GM18505 (cell line): ENCODE results near the gene HIGD1A.

Experiments used
- ATAC-seq: cut with Tn5 transposase; IDR thresholded peaks from one replicate; pipeline ENCODE4 v1.9.1; 2021; ENCODE audit not compliant: unreplicated experiment
- POLR2A ChIP-seq: IDR thresholded peaks from 4 replicates; pipeline ENCODE4 v1.6.1; 2011; ENCODE audit warnings: borderline replicate concordance; ENCODE audit not compliant: insufficient read depth, insufficient read length; ENCODE audit errors: extremely low read depth

The HIGD1A gene

GRCh38 chr3:42804106-42804830 is at the start of gene HIGD1A:
TSS of gene HIGD1A (minus strand) at chr3:42804490. CDS start at chr3:42794253, 10,237 bp downstream.
- ATAC-seq, result peak; percentile 99
- TF ChIP-seq POLR2A, result peak; percentile 89

- no peak for ATAC-seq
- TF ChIP-seq POLR2A, result no peak
Measured at GRCh38 chr3:42853739-42854302, 49.5 kb upstream of the HIGD1A start.

- no peak for ATAC-seq
- TF ChIP-seq POLR2A, result no peak
Measured at GRCh38 chr3:42853056-42853455, 48.8 kb upstream of the HIGD1A start.

GRCh38 chr3:42852441-42852840 is 48.2 kb upstream of the HIGD1A start:
- ATAC-seq, result no peak
- no peak for TF ChIP-seq POLR2A

- no peak for TF ChIP-seq POLR2A
- no peak for ATAC-seq
Measured at GRCh38 chr3:42851228-42851834, 47.0 kb upstream of the HIGD1A start.

- no peak for ATAC-seq
- no peak for TF ChIP-seq POLR2A
Measured at GRCh38 chr3:42850263-42850662, 46.0 kb upstream of the HIGD1A start.

GRCh38 chr3:42849017-42849416 is 44.7 kb upstream of the HIGD1A start:
- no peak for ATAC-seq
- no peak for TF ChIP-seq POLR2A

GRCh38 chr3:42847731-42848130 is 43.4 kb upstream of the HIGD1A start:
- no peak for TF ChIP-seq POLR2A
- no peak for ATAC-seq

GRCh38 chr3:42846685-42847522 is 42.6 kb upstream of the HIGD1A start:
- ATAC-seq, result peak; percentile 69
- no peak for TF ChIP-seq POLR2A

GRCh38 chr3:42844815-42845214 is 40.5 kb upstream of the HIGD1A start:
- no peak for ATAC-seq
- TF ChIP-seq POLR2A, result no peak

- TF ChIP-seq POLR2A, result no peak
- no peak for ATAC-seq
Measured at GRCh38 chr3:42844412-42844713, 40.1 kb upstream of the HIGD1A start.

- TF ChIP-seq POLR2A, result no peak
- ATAC-seq, result no peak
Measured at GRCh38 chr3:42843713-42844411, 39.6 kb upstream of the HIGD1A start.

GRCh38 chr3:42841332-42841731 is 37.0 kb upstream of the HIGD1A start:
- ATAC-seq, result no peak
- no peak for TF ChIP-seq POLR2A
